Measurements from ENCODE around the gene ZFYVE16. TPM values are rescaled to one million over a fixed set of nuclear protein-coding genes. Genes with fewer than 3 reads are reported as not detected.
A peak's percentile ranks its signal among the peaks of the same experiment; 100 is the strongest.

The ZFYVE16 gene
- total and polyA plus RNA-seq, 2 of the 13 experiments (the other 11 are each of a cell fraction or from before 2014, with no cell fraction given), result 9.3 to 33.3 TPM

DNA sequence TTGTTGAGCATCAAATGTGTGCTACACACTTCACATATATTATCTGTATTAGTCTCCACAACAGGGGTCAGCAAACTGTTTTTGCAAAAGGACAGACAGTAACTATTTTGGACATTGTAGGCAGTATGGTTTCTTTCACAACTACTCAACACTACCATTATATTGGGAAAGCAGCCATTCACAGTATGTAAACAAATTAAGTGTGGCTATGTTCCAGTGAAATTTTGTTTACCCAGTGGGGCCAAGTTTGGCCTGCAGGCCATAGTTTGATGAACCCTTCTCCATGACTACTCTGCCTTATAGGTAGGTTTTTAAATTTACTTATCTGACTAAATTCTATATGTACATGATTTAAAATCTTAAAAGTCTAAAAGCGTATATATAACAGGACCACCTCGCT, 67.1 kb downstream of the ZFYVE16 start (continued):
- TF ChIP-seq PAWR (CRISPR knock-in tag; IDR thresholded peaks at IDR 0.05; ENCODE audit: borderline replicate concordance) (no peak), SYNCRIP (IDR thresholded peaks at IDR 0.05; ENCODE audit: insufficient read depth, low read depth, low read length) (no peak), MIER2 (CRISPR knock-in tag; IDR thresholded peaks at IDR 0.05) (no peak), SP140L (CRISPR knock-in tag; IDR thresholded peaks at IDR 0.05; ENCODE audit: borderline replicate concordance) (no peak), CEBPB (IDR thresholded peaks at IDR 0.05; ENCODE audit: borderline replicate concordance, low read depth, low read length) (peak; percentile 80; the same call in 1 of the 2 replicates), STAT5B (CRISPR knock-in tag; IDR thresholded peaks at IDR 0.05) (no peak), ZFP41 (CRISPR knock-in tag; IDR thresholded peaks at IDR 0.05; ENCODE audit: borderline replicate concordance) (no peak), PCBP2 (optimal IDR thresholded peaks at IDR 0.05; ENCODE audit: low read depth, low read length, poor library complexity, severe bottlenecking) (no peak), SALL1 (CRISPR knock-in tag; IDR thresholded peaks at IDR 0.05) (no peak; the same call in 1 of the 2 replicates), ZNF354B (CRISPR knock-in tag; IDR thresholded peaks at IDR 0.05) (no peak), ZGPAT (CRISPR knock-in tag; IDR thresholded peaks at IDR 0.05) (peak; percentile 43; the same call in 1 of the 2 replicates), TFE3 (CRISPR knock-in tag; IDR thresholded peaks at IDR 0.05) (no peak), NFE2L1 (CRISPR knock-in tag; IDR thresholded peaks at IDR 0.05; ENCODE audit: borderline replicate concordance) (no peak), SAFB2 (CRISPR knock-in tag; IDR thresholded peaks at IDR 0.05; ENCODE audit: borderline replicate concordance, low read depth) (no peak), RNF2 (conservative IDR thresholded peaks at IDR 0.05; ENCODE audit: low read depth) (no peak), ZNF619 (CRISPR knock-in tag; IDR thresholded peaks at IDR 0.05) (no peak)
- TF ChIP-seq, protein P1, sequence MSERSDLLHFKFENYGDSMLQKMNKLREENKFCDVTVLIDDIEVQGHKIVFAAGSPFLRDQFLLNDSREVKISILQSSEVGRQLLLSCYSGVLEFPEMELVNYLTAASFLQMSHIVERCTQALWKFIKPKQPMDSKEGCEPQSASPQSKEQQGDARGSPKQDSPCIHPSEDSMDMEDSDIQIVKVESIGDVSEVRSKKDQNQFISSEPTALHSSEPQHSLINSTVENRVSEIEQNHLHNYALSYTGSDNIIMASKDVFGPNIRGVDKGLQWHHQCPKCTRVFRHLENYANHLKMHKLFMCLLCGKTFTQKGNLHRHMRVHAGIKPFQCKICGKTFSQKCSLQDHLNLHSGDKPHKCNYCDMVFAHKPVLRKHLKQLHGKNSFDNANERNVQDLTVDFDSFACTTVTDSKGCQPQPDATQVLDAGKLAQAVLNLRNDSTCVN (CRISPR knock-in tag; IDR thresholded peaks at IDR 0.05; ENCODE audit: borderline replicate concordance), result no peak
- TF ChIP-seq, protein P2, sequence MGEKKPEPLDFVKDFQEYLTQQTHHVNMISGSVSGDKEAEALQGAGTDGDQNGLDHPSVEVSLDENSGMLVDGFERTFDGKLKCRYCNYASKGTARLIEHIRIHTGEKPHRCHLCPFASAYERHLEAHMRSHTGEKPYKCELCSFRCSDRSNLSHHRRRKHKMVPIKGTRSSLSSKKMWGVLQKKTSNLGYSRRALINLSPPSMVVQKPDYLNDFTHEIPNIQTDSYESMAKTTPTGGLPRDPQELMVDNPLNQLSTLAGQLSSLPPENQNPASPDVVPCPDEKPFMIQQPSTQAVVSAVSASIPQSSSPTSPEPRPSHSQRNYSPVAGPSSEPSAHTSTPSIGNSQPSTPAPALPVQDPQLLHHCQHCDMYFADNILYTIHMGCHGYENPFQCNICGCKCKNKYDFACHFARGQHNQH (CRISPR knock-in tag; IDR thresholded peaks at IDR 0.05), result no peak
- TF ChIP-seq, protein P3, sequence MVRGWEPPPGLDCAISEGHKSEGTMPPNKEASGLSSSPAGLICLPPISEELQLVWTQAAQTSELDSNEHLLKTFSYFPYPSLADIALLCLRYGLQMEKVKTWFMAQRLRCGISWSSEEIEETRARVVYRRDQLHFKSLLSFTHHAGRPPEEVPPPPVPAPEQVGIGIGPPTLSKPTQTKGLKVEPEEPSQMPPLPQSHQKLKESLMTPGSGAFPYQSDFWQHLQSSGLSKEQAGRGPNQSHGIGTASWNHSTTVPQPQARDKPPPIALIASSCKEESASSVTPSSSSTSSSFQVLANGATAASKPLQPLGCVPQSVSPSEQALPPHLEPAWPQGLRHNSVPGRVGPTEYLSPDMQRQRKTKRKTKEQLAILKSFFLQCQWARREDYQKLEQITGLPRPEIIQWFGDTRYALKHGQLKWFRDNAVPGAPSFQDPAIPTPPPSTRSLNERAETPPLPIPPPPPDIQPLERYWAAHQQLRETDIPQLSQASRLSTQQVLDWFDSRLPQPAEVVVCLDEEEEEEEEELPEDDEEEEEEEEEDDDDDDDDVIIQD (CRISPR knock-in tag; IDR thresholded peaks at IDR 0.05; ENCODE audit: low read depth), result peak; percentile 99
- TF ChIP-seq, protein P4, sequence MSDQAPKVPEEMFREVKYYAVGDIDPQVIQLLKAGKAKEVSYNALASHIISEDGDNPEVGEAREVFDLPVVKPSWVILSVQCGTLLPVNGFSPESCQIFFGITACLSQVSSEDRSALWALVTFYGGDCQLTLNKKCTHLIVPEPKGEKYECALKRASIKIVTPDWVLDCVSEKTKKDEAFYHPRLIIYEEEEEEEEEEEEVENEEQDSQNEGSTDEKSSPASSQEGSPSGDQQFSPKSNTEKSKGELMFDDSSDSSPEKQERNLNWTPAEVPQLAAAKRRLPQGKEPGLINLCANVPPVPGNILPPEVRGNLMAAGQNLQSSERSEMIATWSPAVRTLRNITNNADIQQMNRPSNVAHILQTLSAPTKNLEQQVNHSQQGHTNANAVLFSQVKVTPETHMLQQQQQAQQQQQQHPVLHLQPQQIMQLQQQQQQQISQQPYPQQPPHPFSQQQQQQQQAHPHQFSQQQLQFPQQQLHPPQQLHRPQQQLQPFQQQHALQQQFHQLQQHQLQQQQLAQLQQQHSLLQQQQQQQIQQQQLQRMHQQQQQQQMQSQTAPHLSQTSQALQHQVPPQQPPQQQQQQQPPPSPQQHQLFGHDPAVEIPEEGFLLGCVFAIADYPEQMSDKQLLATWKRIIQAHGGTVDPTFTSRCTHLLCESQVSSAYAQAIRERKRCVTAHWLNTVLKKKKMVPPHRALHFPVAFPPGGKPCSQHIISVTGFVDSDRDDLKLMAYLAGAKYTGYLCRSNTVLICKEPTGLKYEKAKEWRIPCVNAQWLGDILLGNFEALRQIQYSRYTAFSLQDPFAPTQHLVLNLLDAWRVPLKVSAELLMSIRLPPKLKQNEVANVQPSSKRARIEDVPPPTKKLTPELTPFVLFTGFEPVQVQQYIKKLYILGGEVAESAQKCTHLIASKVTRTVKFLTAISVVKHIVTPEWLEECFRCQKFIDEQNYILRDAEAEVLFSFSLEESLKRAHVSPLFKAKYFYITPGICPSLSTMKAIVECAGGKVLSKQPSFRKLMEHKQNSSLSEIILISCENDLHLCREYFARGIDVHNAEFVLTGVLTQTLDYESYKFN (CRISPR knock-in tag; conservative IDR thresholded peaks at IDR 0.05), result peak; percentile 69
